Stimulated activated CD8-positive, alpha-beta memory T cell treated with anti-CD3 and anti-CD28 coated beads, Interleukin-15, amount 100 ng/mL, for 4 hours (primary cell): ENCODE measurements around the gene RNF31.
"Not testable (repeated sequence)": the region's sequence is repeated elsewhere in the genome, so short reads cannot be mapped to it uniquely, and the experiment has no call there.

Experiments used
- DNase-seq, 2 donors: peaks; one replicate each; pipeline ENCODE4 v3.0.0-alpha.2; 2020; ENCODE audit warnings: low read depth in 2 of 2

Gene RNF31

GRCh38 chr14:24146978-24147760 is at the start of gene RNF31:
Gene RNF31 (plus strand): TSS chr14:24147498. CDS start chr14:24147699, 201 bp downstream.
- peak; percentile 92 to 97 for DNase-seq

- DNase-seq: no peak
These were observed 48.9 kb upstream of the RNF31 start for GRCh38 chr14:24098229-24098926.

DNA sequence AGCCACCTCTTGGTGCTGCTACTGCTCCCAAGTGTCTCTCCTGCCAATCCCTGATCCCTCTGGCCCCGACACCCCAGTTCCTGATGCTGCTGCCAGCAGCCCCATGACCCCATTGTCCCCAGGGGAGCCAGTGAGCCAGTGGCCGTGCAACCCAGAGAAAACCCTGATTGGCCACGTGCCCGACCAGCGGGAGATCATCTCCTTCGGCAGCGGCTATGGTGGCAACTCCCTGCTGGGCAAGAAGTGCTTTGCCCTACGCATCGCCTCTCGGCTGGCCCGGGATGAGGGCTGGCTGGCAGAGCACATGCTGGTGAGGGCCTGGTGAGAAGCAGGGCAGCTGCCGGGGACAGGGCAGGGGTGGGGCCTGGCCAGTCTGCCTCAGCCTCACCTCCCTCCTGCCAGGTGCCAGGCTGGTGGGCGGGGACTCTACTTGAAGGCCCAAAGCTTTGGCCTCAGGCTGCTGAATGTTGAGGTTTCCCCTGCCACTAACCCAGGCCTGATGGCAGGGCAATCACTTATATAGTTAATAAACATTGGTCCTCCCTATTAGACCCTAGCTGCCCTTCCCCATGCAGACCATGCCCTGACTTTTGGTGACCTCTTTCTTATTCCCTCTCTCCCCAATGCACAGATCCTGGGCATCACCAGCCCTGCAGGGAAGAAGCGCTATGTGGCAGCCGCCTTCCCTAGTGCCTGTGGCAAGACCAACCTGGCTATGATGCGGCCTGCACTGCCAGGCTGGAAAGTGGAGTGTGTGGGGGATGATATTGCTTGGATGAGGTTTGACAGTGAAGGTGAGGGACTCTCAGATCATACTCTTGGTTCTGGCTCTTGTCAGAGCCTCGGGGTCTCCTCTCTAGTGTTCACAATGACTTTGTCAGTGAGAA is 48.1 kb upstream of the RNF31 start:
- DNase-seq: no peak

- DNase-seq: no peak
These were observed 46.9 kb upstream of the RNF31 start for GRCh38 chr14:24100197-24100981.

DNA sequence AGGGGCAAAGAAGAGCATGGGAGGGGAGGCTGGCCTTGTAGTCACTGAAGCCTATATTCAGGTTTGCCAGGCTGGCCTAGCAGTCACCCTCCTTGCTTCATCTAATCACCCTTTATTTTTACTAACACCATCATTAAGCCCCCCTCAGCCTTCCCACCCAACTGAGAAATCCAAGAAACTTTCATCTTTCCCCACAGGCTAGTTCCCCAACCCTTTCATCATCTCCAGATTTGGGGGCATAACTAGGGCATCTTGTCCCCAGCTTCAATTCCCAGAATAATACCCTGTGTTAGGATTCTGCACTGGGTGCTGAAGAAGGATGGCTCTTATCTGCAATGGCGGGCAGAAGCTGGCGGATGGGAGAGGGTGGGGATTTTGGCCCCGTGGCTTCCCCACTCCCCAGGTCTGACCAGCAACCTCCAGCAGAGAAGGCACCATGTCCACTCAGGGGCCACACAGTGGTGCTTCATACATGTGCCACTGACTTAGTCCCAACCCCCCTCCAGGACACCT is 46.3 kb upstream of the RNF31 start:
- DNase-seq: no peak

DNA sequence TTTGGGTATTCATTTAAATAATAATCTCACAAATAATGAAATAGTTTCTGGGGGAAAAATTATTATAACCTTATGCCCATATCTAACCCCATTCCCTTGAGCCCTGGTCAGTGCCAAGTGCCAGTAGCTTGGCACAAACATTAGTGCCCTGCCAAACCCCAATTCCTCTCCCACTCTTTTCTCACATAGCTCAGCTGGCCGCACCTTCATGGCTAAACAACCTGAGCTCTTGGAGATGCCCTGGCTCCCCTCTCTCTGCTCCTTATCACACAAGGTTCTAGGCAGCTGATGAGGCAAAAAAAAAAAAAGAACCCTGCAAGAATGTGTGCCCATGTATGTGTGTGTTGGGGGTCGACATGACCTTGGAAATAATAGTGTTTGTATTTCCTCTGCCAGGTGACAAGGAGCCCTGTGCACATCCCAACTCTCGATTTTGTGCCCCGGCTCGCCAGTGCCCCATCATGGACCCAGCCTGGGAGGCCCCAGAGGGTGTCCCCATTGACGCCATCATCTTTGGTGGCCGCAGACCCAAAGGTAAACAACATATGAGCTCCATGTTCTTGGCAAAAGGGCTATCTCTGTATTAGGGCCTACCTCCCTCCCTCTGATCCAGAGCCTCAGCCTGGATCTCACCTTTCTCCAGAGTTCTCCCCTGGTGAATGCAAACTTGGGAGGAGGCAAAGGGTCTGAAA is 44.8 kb upstream of the RNF31 start:
- DNase-seq: no peak

GRCh38 chr14:24103451-24103850 is 43.8 kb upstream of the RNF31 start:
- no peak for DNase-seq

- not testable (repeated sequence) for DNase-seq
These were observed 41.6 kb upstream of the RNF31 start for GRCh38 chr14:24105609-24106239.

DNA sequence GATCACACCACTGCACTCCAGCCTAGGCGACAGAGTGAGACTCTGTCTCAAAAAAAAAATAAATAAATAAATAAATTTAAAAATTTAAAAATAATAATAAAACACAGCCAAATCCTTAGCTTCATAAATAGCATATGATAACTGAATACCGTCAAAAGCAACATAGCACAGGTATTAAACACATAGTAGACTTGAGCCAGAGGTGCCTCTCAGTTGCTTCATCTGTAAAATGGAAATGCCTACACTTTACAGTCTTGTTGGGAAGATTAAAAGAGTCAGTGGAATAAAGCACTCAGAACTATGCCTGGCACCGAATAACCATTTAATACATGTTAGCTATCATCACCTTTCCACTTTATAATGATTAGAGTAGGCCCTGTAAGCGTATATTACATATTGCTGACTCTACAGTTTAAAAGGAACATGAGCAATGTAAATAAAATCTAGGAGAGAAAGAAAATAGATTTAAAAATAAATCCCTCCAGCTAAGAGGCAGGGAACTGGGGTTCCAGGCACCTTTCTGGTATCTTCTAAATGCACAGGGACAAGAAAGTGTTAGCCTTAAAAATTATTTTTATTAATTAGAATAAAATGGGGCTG is 40.5 kb upstream of the RNF31 start:
- no peak for DNase-seq

- DNase-seq: no peak
These were observed 38.9 kb upstream of the RNF31 start for GRCh38 chr14:24108336-24108874.

DNA sequence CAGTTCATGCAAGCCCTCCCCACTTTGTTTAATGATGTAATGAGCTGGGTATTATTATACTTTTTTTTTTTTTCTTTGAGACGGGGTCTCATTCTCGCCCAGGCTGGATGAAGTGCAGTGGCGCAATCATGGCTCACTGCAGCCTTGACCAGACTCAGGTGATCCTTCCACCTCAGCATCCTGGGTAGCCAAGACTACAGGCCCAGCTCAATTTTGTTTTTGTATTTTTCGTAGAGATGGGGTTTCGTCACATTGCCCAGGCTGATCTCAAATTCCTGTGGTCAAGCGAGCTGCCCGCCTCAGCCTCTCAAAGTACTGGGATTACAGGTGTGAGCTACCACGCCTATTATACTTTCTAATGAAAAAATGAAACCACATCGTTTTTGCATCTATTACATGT is 37.2 kb upstream of the RNF31 start:
- DNase-seq: no peak

- no peak for DNase-seq
These were observed 36.8 kb upstream of the RNF31 start for GRCh38 chr14:24110523-24110922.

DNA sequence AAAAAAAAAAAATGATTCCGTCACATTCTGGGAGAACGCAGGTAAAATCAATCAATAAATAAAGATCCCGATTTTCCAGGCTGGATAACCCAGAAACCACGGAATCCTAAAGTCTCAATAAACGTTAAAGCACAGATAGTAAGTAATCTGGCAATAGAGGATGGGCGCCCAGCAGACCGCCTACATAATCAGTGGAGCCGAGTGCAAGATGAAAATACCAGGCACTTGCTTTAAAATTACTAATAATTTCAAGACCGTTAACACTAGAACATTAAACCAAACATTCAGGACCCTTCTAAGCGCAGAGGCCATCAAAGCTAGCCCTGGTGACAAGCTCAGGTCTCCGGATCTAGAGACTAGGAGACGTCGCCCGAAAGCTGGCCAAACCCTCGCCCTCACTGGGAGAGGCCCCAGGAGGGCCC is 33.9 kb upstream of the RNF31 start:
- DNase-seq: no peak

GRCh38 chr14:24113801-24114531 is 33.3 kb upstream of the RNF31 start:
- DNase-seq: peak; percentile 50 to 58

GRCh38 chr14:24114532-24115421 is 32.5 kb upstream of the RNF31 start, which contains the start of the genes DCAF11 and NRL:
Gene DCAF11 (plus strand): TSS chr14:24114777. CDS start chr14:24115595, 818 bp downstream.
Gene NRL (minus strand): TSS chr14:24114949. CDS start chr14:24082848, 32,101 bp downstream.
- DNase-seq: peak; percentile 97 to 99

DNA sequence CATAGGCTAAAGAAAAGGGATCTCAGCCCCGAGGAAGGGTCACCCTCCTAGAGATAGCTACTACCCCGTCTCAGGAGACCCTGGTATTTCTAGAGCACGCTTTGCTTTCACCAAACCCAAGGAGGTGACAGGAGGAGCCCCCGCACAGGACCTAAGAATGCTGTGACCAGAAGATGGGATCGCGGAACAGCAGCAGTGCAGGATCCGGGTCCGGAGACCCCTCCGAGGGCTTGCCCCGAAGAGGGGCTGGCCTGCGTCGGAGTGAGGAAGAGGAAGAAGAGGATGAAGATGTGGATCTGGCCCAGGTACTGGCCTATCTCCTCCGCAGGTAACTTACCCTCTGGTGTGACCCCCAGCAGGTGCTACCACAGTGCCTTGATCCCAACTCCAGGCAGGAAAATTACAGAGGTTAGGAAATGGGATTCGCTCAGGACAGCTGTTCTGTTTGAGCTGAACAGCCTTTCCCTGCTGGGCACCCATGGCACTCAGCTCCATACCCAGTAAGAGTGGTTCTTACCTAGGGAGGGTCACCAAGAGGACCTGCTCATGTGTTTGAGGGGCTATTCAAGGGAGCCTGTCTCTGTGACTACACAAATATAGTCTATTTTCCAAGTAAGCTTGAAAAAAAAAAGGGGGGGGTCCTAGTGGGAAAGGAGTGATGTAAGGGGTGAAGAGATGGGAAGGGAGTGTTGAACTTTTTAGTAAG is 31.7 kb upstream of the RNF31 start:
- DNase-seq: no peak
